Kidney tubule cell (primary cell): ENCODE results near the gene B4GAT1.
A peak's percentile ranks its signal among the peaks of the same experiment; 100 is the strongest.

Experiments used
- DNase-seq: peaks from one replicate; pipeline ENCODE4 v3.0.0-alpha.2; 2018; ENCODE audit warnings: low spot score

The B4GAT1 gene

DNA sequence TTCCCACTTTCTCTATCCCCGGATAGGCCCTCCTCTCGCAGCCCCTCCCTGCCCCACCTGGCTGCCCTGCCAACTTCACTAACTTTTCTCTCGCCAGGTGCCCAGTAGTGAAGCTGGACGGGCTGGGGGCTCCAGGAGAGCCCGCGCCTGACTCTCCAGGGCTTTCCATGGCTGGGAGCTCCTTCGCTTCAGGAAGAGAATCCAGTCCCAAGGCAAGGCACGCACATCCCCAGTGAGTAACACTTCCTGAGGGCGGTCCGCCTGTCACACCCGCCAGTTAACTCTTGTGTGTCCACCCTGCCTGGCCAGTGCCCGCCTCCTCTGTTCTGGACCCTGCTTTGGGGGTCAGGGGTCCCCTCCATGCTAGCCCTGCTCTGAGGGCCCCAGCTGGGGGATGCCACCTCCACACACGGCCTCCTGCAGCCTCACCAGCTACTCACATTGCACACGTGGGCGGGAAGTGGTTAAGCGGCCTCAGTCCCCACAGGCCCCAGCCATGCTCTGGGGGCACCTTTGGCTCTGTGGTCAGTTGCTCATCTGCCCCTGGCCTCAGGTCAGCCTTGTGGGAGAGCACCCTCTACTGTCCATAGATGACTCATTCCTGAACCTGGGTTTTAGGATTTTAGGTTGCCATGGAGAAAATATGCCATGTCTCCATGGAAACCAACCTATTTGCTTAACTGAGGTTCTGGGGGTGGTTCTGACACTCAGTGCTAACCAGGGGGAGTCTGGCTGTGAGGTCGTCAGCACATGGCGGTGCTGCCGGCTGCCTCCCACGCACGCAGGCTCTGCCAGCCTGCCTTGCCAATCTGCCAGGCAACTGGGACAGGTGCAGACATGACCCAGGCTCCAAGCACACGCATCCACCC, 11.0 kb downstream of the B4GAT1 start, which contains the start of gene RIN1:
Gene RIN1, minus strand, starts transcription at position 201 of the 869 bp plus-strand sequence. Its CDS starts 32 bp downstream, at position 169.
- peak; percentile 99 for DNase-seq

DNA sequence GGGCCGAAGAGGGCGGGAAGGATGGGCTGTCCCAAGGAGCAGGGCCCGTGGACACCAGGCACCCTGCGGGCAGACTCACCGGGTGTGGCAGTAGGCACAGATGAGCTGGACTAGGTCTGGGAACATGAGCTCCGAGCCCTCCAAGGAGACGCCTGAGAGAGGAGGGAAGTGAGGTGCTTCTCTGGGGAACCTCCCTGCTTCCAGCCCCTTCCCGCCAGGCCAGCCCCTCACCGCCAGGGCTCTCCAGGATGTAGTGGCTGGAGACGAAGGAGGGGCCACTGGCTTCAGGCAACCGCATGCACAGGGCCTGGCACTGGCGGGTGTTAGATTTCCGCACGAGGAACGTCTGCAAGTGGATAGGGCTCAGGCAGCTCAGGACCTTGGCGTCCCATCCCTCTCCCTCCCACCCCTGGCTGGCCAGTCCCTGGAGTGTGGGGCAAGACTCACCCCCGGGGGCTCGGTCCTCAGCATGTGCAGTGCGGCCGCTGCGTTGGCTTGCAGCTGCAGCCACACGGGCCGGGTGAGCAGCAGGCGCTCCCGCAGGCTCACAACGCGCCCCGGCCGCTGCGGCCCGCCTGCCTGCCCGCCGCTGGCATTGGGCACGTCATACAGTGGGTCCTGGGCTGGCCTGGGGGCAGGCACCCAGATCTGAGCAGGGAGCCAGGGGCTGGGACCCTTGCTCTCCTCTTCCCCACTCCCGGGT, 11.7 kb downstream of the B4GAT1 start:
- peak; percentile 61 for DNase-seq

DNA sequence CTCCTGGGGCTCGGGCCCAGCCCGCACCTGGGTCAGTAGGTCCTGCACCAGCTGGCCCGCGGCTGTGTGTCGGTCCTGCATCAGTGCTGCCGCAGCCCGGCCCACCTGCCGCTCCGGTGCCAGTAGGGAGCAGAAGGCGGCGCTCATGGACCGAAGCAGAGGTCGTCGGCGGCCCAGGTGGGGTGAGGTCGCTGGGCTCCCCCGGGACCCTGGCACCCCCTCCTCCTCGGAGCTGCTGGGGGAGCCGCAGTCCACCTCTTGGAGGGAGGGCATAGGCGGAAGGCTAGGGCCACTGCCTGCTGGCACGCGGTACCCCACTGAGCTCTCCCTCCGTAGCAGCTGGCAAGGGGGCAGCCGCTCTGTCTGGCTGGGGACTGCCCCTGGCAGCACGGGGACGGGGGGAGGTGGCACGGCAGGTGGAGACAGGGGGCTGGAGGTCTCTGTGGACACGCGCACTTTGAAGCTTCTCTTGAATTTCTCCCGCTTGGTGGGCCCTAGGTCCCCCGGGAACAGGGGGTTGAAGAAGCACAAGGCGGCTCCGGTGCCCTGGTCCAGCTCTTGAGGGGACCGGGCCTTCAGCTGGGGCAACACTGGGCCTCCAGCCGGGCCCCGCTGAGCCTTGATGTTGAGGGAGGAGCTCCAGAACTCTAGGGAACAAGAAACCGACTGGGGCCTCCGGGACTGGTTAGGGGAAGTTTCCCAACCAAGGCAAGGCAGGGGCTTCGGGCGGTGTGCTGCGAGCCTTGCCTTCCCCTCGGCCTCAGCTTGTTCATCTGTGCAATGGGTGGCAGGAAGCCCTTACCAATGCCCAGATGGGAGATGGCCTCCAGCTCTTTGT, 12.6 kb downstream of the B4GAT1 start:
- no peak for DNase-seq

DNA sequence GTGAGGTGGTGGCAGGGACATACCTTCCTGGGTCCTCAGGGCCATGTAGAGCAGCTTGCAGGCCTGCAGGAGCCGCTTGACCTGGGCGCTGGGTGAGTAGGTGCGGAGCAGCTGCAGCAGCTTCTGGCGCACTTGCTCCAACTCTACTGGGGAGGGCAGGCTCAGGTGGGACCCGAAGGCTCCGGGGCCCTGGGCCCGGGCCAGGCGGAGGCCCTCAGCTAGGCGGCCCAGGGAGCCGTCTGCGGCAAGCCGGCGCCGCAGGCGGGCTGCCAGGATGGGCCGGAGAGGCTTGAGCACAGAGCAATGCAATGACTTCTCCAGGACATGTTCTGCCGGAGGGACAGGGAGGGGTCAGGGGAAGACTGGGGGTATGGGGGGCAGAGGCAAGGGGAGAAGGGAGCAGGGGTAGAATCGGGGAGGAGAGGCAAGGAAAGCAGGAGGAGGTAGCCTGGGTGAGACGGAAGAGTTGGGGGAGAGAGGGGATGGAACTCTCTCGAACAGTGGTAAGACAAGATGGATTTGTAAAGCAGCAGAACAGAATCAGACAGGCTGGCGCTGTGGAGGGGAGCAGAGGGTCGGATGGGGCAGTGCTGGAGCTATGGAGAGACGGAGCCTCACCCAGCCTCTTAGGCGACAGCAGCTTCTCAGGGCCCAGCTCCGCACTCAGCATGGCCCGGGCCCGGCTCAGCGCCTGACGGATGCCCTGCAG, 13.4 kb downstream of the B4GAT1 start:
- no peak for DNase-seq

DNA sequence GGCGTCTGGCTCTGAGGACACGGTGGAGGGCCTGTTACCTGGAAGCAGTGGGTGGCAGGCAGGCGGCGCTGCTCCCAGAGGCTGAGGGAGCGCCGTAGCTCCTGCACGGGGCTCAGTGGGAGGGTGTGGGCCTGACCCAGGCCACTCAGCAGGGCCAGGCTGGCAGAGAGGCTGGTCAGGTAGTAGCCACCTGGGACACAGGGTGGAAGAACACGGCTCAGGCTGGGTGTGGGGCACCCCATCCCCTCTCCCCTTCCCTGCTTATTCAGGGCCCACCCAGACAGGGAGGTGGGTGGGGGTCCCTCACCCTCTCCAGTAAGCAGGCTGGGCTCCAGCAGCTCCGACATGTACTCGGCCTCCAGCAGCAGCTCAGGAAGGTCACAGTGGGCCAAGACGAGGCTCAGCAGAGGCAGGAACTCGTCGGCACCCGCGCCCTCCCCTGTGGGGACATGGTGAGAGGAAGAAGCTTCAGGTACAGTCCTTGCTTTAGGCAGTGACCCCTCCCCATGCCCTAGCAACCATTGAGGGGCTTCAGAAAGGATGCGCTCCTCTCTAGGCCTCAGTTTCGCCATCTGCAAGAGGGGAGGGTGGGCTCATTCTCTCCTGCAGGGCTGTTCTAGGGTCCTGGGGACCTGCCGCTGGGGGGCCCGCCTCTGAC, 14.1 kb downstream of the B4GAT1 start:
- no peak for DNase-seq

DNA sequence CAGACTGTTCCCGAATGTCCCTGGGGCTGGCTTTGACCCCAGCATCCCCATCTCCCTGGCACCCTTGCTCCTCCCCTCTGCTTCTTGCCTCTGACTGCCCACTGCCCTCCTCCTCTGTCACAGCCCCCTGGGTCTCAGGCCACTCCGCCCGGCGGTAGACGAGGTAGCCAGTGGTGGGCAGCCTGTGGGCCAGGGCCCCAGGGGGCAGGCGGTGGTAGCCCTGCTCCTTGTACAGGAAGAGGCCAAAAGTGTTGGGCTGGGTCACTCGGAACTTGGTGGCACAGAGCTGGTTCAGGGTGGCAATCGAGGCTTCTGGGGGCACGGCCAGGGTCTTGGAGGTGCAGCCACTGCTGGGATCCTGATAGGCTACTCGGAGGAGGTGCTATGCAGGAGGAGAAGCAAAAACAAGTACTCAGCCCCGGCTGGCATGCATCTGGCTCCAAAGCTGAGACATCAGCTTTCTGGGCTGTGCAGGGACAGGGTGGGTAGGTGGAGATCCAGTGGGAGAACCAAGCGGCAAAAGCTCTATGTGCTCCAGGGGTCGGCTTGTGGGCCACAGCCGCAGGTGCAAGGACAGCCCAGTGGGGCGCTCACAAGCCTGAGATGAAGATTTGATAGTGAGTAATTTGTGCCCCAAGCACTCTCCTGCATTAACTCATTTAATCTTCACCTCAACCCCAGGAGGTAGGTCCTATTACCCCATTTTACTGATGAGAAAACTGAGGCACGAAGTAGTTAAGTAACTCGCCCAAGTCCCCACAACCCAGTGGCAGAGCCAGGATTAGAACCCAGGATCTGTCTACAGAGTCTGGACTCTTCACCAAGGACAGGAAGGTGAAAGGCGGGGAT, 14.8 kb downstream of the B4GAT1 start:
- no peak for DNase-seq

DNA sequence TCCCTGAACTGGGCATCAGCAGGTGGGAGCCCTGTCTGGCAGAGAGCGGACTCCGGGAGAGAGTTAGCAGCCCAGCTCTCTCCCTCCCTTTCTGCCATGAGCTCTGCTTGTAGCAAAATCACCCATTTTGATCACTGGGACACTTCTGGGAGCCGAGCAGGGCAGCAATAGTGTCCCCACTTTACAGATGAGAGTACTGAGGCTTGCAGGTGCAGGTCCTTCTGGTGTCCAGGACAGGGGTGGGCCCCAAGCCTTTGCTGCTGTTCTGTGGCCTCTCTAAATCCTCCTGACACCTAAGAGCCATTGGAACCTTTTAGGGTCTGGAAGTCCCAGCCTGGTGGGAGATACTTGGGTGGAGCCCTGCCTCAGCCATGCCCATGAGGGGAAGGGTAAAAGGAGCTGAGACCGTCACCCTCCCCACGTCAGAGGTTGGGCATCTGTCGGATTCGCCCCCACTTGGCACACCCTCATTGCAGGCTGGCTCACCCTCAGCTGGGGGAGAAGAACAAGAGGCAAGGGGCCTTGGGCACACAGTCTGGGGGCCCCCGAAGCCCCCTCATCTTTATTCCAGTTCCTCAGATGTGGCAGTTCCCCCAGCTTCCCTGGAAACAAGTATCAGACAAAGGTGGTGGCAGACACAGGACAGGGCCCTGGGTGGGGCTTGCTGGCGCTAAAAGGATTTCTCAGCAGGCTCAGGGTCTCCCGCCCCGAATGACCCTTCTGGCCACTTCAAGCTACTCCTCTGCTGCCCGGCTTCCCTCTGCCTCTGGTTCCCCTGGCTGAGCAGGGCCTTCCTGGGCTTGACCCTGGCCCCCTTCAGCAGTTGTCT, 15.7 kb downstream of the B4GAT1 start:
- DNase-seq, result no peak

DNA sequence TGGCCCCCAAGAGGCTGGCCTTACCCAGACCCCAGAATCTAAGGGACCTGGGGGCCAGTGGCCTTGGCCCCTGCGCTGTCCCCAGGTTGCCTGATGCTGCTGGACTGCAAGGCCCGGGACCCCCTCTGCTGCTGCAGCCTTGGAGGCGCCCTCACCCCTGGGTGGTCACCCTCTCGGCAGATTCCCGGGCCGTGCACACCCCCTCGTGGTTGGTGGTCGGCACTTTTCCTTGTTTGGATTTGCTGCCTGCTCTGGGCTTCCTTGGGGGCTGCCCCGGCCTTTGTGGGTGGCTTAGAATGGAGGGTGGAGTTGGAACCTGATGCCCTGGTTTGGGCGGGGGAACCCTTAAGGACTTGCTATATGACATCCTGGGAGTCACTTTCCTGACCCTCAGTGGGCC, 16.5 kb downstream of the B4GAT1 start:
- DNase-seq, result no peak

DNA sequence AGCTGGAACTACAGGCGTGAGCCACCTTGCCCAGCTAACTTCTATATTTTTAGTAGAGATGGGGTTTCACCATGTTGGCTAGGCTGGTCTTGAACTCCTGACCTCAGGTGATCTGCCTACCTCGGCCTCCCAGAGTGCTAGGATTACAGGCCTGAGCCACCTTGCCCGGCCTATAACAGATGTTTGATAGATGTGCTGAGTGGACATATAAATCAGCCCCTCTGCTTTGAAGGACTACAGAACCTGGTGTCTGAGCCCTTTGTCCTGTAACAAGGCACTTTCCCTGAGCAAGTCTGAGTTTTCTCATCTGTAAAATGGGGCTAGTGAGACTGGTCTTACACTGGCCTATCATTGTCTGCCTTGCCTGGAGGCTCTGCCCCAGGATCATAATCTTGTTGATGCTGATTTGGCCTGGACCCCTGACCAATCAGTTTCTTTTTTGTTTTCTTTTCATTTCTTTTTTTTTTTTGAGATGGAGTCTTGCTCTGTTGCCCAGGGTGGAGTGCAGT, 18.2 kb downstream of the B4GAT1 start:
- no peak for DNase-seq

DNA sequence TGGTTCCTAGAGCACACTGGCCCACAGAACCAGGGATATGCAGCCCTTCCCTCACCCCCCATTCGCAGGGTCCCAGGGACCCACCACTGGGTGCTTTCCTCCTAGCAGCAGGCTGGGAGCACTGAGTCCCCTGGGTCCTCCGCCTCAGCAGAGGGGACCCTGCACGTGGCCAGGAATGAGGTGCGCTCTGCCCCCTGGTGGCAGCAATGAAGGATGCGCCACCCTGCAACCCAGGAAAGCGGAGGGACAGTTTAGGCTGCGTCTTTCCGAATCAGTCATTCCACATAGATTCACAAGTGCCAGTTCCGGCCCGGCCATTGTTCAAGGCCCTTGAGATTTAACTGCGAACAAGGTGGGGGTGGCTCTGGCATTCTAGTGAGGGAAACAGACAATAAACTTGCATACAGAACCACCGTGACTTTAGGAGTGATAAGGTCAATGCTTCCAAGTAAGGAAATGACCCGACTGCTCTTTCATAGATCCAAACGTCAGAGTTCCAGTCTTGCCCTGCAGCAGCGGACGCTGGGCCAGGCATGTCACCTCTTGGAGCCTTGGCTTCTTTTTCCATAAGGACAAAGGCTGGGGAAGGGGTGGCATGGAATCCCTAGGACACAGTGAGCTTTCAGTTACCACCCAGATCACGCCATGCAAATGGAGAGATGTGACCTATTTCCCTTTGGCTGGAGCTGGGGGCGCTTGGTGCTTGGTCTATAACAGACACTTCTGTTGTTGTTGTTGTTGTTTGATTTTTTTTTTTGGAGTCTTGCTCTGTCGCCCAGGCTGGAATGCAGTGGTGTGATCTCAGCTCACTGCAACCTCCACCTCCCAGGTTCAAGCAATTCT, 18.9 kb downstream of the B4GAT1 start:
- DNase-seq, result peak; percentile 78

DNA sequence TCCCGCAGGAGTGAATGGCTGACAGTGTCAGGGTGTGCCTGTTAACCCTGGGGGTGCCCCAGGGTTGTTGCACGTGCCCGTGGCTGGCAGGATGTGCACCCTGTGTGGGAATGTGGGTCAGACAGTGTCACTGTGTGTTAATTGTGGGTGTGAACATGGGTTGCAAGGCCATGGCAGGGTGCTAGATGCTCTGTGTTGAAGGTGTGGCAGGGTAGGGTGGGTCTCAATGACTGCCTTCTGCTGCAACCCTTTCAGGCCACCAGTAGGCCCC, 19.5 kb downstream of the B4GAT1 start:
- DNase-seq, result no peak

DNA sequence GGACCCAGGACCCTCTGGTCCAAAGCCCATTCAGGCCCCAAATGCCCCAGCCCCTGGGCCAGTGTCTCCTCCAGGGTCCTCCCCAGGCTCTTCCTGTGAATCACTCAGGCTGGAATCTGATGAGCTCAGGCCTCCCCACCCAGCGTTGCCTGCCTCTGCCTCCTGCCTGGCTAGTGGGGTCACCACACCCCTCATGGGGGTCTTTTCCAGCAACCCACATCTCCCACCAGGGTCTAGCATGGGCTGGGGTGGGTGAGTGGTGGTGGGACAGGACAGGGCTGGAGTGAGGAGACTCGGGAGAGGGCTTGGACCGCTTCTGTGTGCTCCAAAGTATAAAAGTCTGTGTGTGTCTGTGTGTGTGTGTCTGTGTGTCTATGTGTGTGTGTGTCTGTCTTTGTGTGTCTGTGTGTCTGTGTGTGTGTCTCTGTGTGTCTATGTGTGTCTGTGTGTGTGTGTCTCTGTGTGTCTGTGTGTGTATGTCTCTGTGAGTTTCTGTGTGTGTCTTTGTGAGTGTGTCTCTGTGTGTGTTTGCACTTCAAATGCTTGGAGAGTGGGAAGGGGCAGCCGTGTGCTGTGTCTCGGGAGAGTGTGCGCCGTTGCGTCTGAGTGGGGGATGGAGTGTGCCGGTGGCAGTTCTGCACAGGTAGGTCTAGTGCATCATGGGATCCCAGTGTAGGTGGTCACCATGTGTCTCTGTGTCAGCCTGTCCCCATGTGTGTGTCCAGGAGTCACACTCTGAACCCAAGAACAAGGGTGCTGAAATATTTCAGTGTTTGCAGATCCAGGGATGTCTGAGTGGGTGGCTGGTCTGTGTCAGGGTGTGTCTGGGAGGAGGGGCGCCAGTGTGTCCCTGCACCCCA, 20.0 kb downstream of the B4GAT1 start:
- DNase-seq, result peak; percentile 62

DNA sequence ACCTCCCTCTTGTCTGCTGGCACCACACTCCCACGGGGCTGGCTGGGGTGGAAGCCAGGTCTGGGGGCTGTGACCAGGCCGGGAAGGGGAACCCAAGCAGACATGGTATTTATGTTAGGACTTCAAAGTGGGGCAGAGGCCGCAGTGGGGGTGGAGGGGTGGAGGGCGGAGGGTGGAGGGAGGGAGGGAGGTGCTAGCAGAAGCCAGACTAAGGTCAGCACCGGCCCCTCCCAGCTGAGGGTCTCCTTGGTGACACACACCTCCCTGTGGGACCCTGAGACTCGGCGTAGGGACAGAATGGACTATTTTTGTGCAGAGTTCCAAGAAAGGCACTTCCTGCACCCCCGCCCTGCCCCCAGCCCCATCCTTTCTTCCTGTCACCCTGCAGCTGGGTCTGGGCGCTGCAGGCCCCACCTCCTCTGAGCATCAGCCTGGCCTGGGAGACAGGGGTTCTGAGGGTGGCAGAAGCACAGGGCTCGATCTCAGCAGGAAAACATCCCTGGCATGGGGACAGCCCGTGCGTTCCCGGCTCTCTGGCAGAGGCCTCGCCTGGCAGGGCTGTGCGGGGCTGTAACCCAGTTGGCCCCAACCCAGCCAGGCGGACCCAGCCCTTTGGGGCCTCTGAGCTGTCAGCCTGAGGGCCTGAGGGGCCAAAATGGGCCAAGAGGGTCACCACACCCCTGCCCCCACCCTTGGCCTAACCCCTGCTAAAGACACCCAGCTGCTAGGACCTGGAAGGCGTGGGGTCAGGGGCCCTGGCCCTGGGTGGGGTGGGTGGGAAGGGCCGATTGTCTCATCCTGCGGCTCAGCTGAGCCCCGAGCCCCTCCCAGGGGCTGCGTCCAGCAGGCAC, 20.9 kb downstream of the B4GAT1 start:
- peak; percentile 40 for DNase-seq

DNA sequence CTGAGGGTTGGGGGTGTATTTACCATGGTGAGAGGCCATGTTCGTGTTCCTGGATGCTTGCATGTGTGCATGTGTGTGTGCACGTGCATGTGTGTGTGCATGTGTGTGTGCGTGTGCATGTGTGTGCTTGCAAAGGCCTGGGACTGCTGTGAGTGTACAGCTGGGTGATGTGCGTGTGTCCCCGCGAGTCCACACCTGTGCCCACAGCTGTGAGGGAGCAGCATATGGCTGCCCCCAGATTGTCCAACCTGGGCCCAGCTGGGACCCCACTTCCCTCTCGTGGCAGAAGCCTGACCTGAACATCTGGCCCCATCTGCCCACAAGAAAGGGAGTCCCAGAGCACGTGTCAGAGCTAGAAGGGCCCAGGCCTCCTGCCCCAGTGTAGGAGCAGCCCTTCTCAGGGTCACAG, 22.2 kb downstream of the B4GAT1 start:
- no peak for DNase-seq

DNA sequence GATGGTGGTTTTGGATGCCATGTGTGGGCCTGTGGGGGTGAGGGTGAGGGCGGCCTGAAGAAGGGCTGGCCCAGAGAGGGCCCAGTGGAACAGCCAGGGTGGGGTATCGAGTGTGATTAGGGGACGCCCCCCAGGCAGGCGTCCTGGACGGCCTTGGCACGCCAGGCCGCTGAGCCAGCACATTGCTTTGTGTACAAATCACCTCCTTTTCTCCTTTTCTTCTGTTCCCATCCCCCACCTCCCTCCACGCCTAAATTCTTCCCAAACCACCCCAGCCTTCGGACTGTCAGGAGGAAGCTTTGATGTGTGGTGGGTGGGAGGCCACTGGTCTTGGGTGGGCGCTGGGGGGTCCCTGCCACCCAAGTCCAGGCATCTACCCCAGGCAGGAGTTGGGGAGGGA, 22.8 kb downstream of the B4GAT1 start:
- DNase-seq, result peak; percentile 10

DNA sequence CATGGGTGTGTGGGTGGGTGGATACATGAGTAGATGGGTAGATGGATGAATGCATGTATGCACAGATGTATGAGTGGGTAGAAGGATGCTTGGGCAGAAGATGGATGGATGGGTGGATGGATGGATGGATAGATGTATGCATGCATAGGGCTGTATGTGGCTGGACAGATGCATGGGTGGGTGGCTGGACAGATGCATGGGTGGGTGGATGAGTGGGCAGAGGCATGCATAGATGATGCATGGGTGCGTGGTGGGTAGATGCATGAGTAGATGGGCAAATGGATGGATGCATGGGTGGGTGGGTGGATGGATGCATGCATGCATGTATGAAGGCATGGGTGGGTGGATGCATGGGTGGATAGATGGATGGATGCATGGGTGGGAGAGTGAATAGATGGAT, 23.7 kb downstream of the B4GAT1 start:
- DNase-seq, result no peak
